ENCODE measurements around the gene PPTC7. TPM values are rescaled to one million over a fixed set of nuclear protein-coding genes. Genes with fewer than 3 reads are reported as not detected.
"Not testable (repeated sequence)": the region's sequence is repeated elsewhere in the genome, so short reads cannot be mapped to it uniquely, and the experiment has no call there.

PPTC7 gene
- total RNA-seq, 2 donors from 2014 or later = 15.2 TPM

- peaks cover 9% of the 10 kb centered on the region for H3K4me1 Mint-ChIP-seq
- Histone ChIP-seq H3K4me1 (ENCODE audit: control insufficient read depth, insufficient read depth, low read length) (no peaks in the 10 kb centered on the region), H3K9ac (ENCODE audit: extremely low read depth, low read length, poor library complexity, severe bottlenecking) (no peak overlapping the region), H3K36me3 (ENCODE audit: control insufficient read depth, insufficient read depth, low read length) (no peaks in the 10 kb centered on the region), H3K4me3 (ENCODE audit: low read length) (no peak overlapping the region), H3K27ac (ENCODE audit: low read depth, low read length) (no peak overlapping the region), H3K27me3 (ENCODE audit: control insufficient read depth, insufficient read depth, low read length, poor library complexity, severe bottlenecking) (no peaks in the 10 kb centered on the region), H3K9me3 (ENCODE audit: control insufficient read depth, low read length) (no peaks in the 10 kb centered on the region)
- TF ChIP-seq, protein P1, sequence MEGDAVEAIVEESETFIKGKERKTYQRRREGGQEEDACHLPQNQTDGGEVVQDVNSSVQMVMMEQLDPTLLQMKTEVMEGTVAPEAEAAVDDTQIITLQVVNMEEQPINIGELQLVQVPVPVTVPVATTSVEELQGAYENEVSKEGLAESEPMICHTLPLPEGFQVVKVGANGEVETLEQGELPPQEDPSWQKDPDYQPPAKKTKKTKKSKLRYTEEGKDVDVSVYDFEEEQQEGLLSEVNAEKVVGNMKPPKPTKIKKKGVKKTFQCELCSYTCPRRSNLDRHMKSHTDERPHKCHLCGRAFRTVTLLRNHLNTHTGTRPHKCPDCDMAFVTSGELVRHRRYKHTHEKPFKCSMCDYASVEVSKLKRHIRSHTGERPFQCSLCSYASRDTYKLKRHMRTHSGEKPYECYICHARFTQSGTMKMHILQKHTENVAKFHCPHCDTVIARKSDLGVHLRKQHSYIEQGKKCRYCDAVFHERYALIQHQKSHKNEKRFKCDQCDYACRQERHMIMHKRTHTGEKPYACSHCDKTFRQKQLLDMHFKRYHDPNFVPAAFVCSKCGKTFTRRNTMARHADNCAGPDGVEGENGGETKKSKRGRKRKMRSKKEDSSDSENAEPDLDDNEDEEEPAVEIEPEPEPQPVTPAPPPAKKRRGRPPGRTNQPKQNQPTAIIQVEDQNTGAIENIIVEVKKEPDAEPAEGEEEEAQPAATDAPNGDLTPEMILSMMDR (conservative IDR thresholded peaks at IDR 0.05) = no peak
- no peaks in the 10 kb centered on the region for H3K27me3 Mint-ChIP-seq (ENCODE audit: insufficient read depth)
- peak; percentile 37 for DNase-seq
- H3K4me3 Mint-ChIP-seq = no peak overlapping the region
- H3K27ac Mint-ChIP-seq = no peak overlapping the region
- H3K36me3 Mint-ChIP-seq (ENCODE audit: low read depth) = no peaks in the 10 kb centered on the region
- WGBS, 2 experiments (ENCODE audit: insufficient coverage in 1 of 2, insufficient read length in 1 of 2) = 89 to 100% methylated on average over 1 to 3 of the region's 3 CpGs
- no peaks in the 10 kb centered on the region for H3K9me3 Mint-ChIP-seq
Observed at GRCh38 chr12:110590806-110591326, 7.7 kb upstream of the PPTC7 start.

DNA sequence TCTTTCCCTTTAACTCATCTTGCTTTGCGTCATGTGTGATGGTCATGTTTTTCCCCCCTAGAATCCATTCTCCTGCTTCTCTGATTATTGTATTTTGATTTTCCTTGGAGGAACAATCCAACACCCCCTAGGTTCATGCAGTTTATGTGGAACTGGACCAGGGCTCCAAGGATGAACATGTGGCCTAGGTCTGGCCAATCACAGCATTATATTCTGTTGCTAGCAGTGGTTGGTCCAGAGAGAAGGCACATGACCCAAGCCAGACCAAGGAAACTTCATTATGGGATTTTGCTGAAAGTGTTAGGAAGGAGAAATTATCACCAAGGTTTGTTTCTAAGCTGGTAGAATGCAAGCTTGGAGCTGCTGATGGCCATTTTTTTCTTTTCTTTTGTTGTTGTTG lies 6.9 kb upstream of the PPTC7 start:
- TF ChIP-seq, protein P1 (conservative IDR thresholded peaks at IDR 0.05) = no peak
- H3K4me1 ChIP-seq (ENCODE audit: control insufficient read depth, insufficient read depth, low read length) = peaks cover 6% of the 10 kb centered on the region
- WGBS, 2 experiments (ENCODE audit: insufficient coverage in 1 of 2, insufficient read length in 1 of 2) = 94% methylated on average over 1 of the region's 1 CpG; no CpG with 5 or more reads in 1 of the 2 experiments
- Mint-ChIP-seq H3K27me3 (ENCODE audit: insufficient read depth) (no peaks in the 10 kb centered on the region), H3K4me3 (no peak overlapping the region), H3K27ac (no peak overlapping the region), H3K4me1 (peaks cover 17% of the 10 kb centered on the region), H3K9me3 (no peaks in the 10 kb centered on the region), H3K36me3 (ENCODE audit: low read depth) (no peaks in the 10 kb centered on the region)
- H3K4me3 ChIP-seq (ENCODE audit: low read length) = no peak overlapping the region
- no peak overlapping the region for H3K27ac ChIP-seq (ENCODE audit: low read depth, low read length)
- H3K36me3 ChIP-seq (ENCODE audit: control insufficient read depth, insufficient read depth, low read length) = no peaks in the 10 kb centered on the region
- DNase-seq = peak; percentile 40
- H3K9ac ChIP-seq (ENCODE audit: extremely low read depth, low read length, poor library complexity, severe bottlenecking) = no peak overlapping the region
- H3K27me3 ChIP-seq (ENCODE audit: control insufficient read depth, insufficient read depth, low read length, poor library complexity, severe bottlenecking) = no peaks in the 10 kb centered on the region
- no peaks in the 10 kb centered on the region for H3K9me3 ChIP-seq (ENCODE audit: control insufficient read depth, low read length)

GRCh38 chr12:110587102-110587501 lies 4.0 kb upstream of the PPTC7 start:
- H3K27me3 Mint-ChIP-seq (ENCODE audit: insufficient read depth); H3K27me3 ChIP-seq (ENCODE audit: control insufficient read depth, insufficient read depth, low read length, poor library complexity, severe bottlenecking); H3K27ac ChIP-seq (ENCODE audit: low read depth, low read length); H3K4me3 ChIP-seq (ENCODE audit: low read length); H3K9me3 Mint-ChIP-seq; H3K27ac Mint-ChIP-seq; H3K36me3 Mint-ChIP-seq (ENCODE audit: low read depth); H3K9me3 ChIP-seq (ENCODE audit: control insufficient read depth, low read length); H3K36me3 ChIP-seq (ENCODE audit: control insufficient read depth, insufficient read depth, low read length); H3K9ac ChIP-seq (ENCODE audit: extremely low read depth, low read length, poor library complexity, severe bottlenecking); H3K4me3 Mint-ChIP-seq: not testable (repeated sequence)
- H3K4me1 Mint-ChIP-seq = peaks cover 29% of the 10 kb centered on the region
- WGBS, 2 experiments (ENCODE audit: insufficient coverage in 1 of 2, insufficient read length in 1 of 2) = 100% methylated on average over 2 of the region's 2 CpGs
- peaks cover 10% of the 10 kb centered on the region for H3K4me1 ChIP-seq (ENCODE audit: control insufficient read depth, insufficient read depth, low read length)
- DNase-seq = peak; percentile 5
